Transverse colon (tissue), 4 donors: ENCODE results near the gene GAGE10. TPM values are rescaled to one million over a fixed set of nuclear protein-coding genes. Genes with fewer than 3 reads are reported as not detected.

ENCODE experiments used
- DNase-seq: peaks from one replicate; pipeline ENCODE4 v3.0.0-alpha.2; 2019
- H3K27ac ChIP-seq, 4 donors: fragments of 200-600 bp; sonication (generic); 2 replicates each; pipeline ENCODE4 v1.5.1; 2016 to 2018; ENCODE audit warnings: inconsistent platforms in 4 of 4
- H3K27me3 ChIP-seq: fragments of 200-600 bp; sonication (generic); 2 replicates; pipeline ENCODE4 v1.5.1; 2017; ENCODE audit warnings: inconsistent platforms
- H3K36me3 ChIP-seq, 4 donors: fragments of 200-600 bp; sonication (generic); 2 replicates each; pipeline ENCODE4 v1.5.1; 2017 to 2019; ENCODE audit warnings: inconsistent platforms in 4 of 4
- H3K4me1 ChIP-seq, 4 donors: fragments of 200-600 bp; sonication (generic); 2 replicates each; pipeline ENCODE4 v1.5.1; 2017 to 2020; ENCODE audit warnings: inconsistent platforms in 4 of 4
- H3K4me3 ChIP-seq, 4 donors: fragments of 200-600 bp; sonication (generic); 1 replicate in 1 of 4; 2 replicates in 3 of 4; pipeline versions ENCODE4 v1.5.1 to v1.6.1; 2017 to 2019; ENCODE audit warnings: inconsistent platforms in 4 of 4
- H3K9me3 ChIP-seq, 2 donors: fragments of 200-600 bp; sonication (generic); 2 replicates each; pipeline ENCODE4 v1.5.1; 2017 to 2019; ENCODE audit warnings: inconsistent platforms in 2 of 2
- CTCF ChIP-seq, 5 experiments: fragments of 200-600 bp in 3 of 5; fragments of 450-650 bp in 2 of 5; sonication (generic) in 3 of 5; IDR thresholded peaks; 1 replicate in 2 of 5; 2 replicates in 3 of 5; pipeline ENCODE4 v1.5.1; 2016 to 2017; ENCODE audit warnings: antibody characterized with exemption in 5 of 5, inconsistent platforms in 3 of 5, mild to moderate bottlenecking in 2 of 5, moderate library complexity in 1 of 5
- EP300 ChIP-seq: sonication (generic); formaldehyde crosslinking; IDR thresholded peaks from one replicate; pipeline ENCODE4 v1.6.1; 2017; ENCODE audit warnings: antibody characterized with exemption, low read depth
- POLR2A ChIP-seq: fragments of 450-650 bp; IDR thresholded peaks from one replicate; pipeline ENCODE4 v1.6.1; 2016; ENCODE audit warnings: antibody characterized with exemption, mild to moderate bottlenecking, moderate library complexity
- POLR2AphosphoS5 ChIP-seq, 3 donors: sonication (generic); formaldehyde crosslinking; IDR thresholded peaks; one replicate each; pipeline ENCODE4 v1.6.1; 2016; ENCODE audit warnings: antibody characterized with exemption in 3 of 3
- WGBS, 2 donors: methylation state at CpG; one replicate each; pipeline ENCODE4 v1.1.5; 2018; ENCODE audit warnings: low coverage in 1 of 2; 5-methylcytosine and 5-hydroxymethylcytosine counted together
- in situ Hi-C, 4 donors: fragments of 200-750 bp; cut with MboI; loops; one replicate each; pipeline versions ENCODE4 v1.15.0 to v1.15.1; 2017; ENCODE audit warnings: low sequenced_read_pairs in 3 of 4, low pct_ligation_motif_present in 1 of 4, low pct_unique_long_range_greater_than_20kb in 1 of 4
- intact Hi-C: fragments of 100-400 bp; cut with DNase I; formaldehyde crosslinking; loops from one replicate; pipeline ENCODE4 v1.15.1; 2023; ENCODE audit warnings: low total_unique reads
- total RNA-seq, 4 donors: library from RNA; depleted of rRNA; stranded (reverse); fragments of >200 nt; gene quantifications; one replicate each; pipeline ENCODE4 v1.1.0, GENCODE V29; 2016

Gene GAGE10
- total RNA-seq, 4 donors from 2014 or later, result not detected

- TF ChIP-seq CTCF (IDR thresholded peaks at IDR 0.05) (no peak), POLR2AphosphoS5 (IDR thresholded peaks at IDR 0.05) (no peak), EP300 (no peak), POLR2A (no peak)
- intact Hi-C loops, result no loop called here
- WGBS, 2 donors, result 72% methylated on average over 3 of the region's 3 CpGs; no CpG with 5 or more reads in 1 of the 2 donors
- Histone ChIP-seq H3K4me1 (peaks cover 0 to 2% (median under 1%) of the 10 kb centered on the region in 4 donors), H3K27ac (no peak overlapping the region), H3K36me3 (no peaks in the 10 kb centered on the region), H3K27me3 (no peaks in the 10 kb centered on the region), H3K9me3 (no peaks in the 10 kb centered on the region), H3K4me3 (no peak overlapping the region)
- DNase-seq, result no peak
- in situ Hi-C loops, result no loop called here
Observed at GRCh38 chrX:49277535-49277830, 26.0 kb upstream of the GAGE10 start.

DNA sequence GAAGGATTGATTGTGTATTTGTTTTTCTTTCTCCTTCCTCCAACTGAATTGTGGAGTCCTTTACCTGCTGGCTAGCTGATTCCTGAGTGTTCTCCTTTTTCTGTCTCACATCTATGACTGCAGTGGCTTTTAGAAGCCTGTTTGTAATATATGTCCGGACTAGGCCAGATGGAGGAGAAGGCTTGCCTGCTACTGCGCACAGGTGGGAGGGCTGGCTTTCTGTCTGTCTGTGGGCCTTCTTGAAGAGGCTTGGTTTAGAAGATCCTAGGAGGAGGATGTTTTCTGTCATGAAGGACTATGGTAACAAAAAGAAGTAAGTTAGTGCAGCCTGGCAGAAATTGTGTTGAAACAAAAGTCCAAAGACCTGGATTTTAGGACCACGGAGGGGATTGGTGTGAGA lies 25.4 kb upstream of the GAGE10 start:
- no peaks in the 10 kb centered on the region for H3K9me3 ChIP-seq
- H3K36me3 ChIP-seq, result no peaks in the 10 kb centered on the region
- no peaks in the 10 kb centered on the region for H3K27me3 ChIP-seq
- 89% methylated on average over 3 of the region's 3 CpGs; no CpG with 5 or more reads in 1 of the 2 donors for WGBS, 2 donors
- H3K4me3 ChIP-seq, result no peak overlapping the region
- no peak for TF ChIP-seq CTCF (IDR thresholded peaks at IDR 0.05)
- no peak for TF ChIP-seq EP300
- TF ChIP-seq POLR2AphosphoS5 (IDR thresholded peaks at IDR 0.05), result no peak
- TF ChIP-seq POLR2A, result no peak
- DNase-seq, result no peak
- in situ Hi-C loops (no loop called here), intact Hi-C loops (no loop called here)
- no peak overlapping the region for H3K27ac ChIP-seq
- no peaks in the 10 kb centered on the region for H3K4me1 ChIP-seq

DNA sequence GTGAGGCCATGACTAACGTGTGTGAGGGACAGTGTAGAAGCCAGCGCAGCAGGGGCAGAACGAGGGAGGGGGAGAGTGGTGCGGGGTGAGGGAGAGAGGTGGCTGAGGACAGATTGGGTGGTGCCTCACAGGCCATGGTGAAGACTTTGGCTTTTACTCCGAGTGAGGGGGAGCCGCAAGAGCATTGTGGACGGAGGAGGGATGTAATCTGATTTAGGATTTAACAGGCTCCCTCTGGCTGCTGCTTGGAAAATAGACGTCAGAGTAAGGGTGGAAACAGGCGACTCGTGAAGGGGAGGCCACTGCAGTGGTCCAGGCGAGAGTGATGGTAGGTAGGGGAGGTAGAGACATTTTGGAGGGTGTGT lies 20.8 kb upstream of the GAGE10 start:
- DNase-seq, result no peak
- WGBS, 2 donors, result 40% methylated on average over 11 of the region's 11 CpGs; no CpG with 5 or more reads in 1 of the 2 donors

DNA sequence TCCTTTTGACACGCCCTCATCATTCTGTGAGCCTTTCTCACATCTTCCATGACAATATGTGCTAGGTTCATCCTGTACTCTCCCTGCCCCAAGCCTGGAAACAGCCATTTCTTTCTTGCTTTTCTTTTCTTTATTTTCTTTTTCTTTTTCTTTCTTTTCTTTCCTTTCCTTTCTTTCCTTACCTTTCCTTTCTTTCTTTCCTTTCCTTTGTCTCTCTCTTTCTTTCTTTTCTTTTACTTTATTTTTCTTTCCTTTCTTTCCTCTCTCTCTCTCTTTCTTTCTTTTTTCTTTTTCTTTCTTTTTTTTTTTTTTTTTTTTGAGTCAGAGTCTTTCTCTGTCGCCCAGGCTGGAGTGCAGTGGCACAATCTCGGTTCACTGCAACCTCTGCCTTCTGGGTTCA lies 19.2 kb upstream of the GAGE10 start:
- intact Hi-C loops, result no loop called here
- no peak overlapping the region for H3K4me3 ChIP-seq
- 88% methylated on average over 3 of the region's 3 CpGs; no CpG with 5 or more reads in 1 of the 2 donors for WGBS, 2 donors
- in situ Hi-C loops, result no loop called here
- TF ChIP-seq EP300 (no peak), POLR2AphosphoS5 (IDR thresholded peaks at IDR 0.05) (no peak), CTCF (IDR thresholded peaks at IDR 0.05) (no peak), POLR2A (no peak)
- H3K4me1 ChIP-seq, result no peaks in the 10 kb centered on the region
- no peak overlapping the region for H3K27ac ChIP-seq
- H3K27me3 ChIP-seq, result no peaks in the 10 kb centered on the region
- no peaks in the 10 kb centered on the region for H3K36me3 ChIP-seq
- no peak for DNase-seq
- no peaks in the 10 kb centered on the region for H3K9me3 ChIP-seq

More for the DNA sequence above, 20.8 kb upstream of the GAGE10 start:
- Histone ChIP-seq H3K9me3 (no peaks in the 10 kb centered on the region), H3K4me1 (no peaks in the 10 kb centered on the region), H3K4me3 (no peak overlapping the region), H3K27me3 (no peaks in the 10 kb centered on the region), H3K36me3 (no peaks in the 10 kb centered on the region), H3K27ac (no peak overlapping the region)
- in situ Hi-C loops, result no loop called here
- intact Hi-C loops, result no loop called here
- TF ChIP-seq CTCF (IDR thresholded peaks at IDR 0.05), result peak in 1 of 5 experiments; percentile 7
- no peak for TF ChIP-seq POLR2AphosphoS5 (IDR thresholded peaks at IDR 0.05)
- TF ChIP-seq POLR2A, result no peak
